ENCODE results near the gene CSK. TPM values are rescaled to one million over a fixed set of nuclear protein-coding genes. Genes with fewer than 3 reads are reported as not detected.

CSK gene
- total and polyA plus RNA-seq, 4 donors, result 6.9 to 41.7 (median 24.1) TPM

DNA sequence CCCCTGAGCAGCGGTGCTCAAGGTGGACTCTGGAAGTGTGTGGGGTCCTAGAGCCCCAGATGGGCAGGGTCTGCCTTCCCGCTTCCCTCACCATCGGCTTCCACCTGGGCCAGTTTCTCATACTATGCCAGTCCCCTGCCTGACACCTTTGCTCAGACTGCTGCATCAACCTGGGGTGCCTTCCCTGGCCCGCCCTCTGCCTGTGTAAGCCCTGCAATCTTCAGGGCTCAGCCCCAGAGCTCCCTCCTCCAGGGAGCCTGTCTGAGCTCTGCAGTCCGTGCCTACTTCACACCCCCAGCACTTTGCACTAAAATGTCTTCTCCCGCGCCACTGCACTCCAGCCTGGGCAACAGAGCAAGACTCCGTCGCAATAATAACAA lies 13.1 kb downstream of the CSK start:
- Histone ChIP-seq H3K9me3 (ENCODE audit: control insufficient read depth in 4 of 4, low read length in 3 of 4) (no peaks in the 10 kb centered on the region), H3K4me1 (ENCODE audit: control insufficient read depth in 4 of 4, insufficient read depth in 4 of 4, low read length in 3 of 4) (peaks cover 23 to 80% (median 58%) of the 10 kb centered on the region in 4 donors), H3K36me3 (ENCODE audit: control insufficient read depth in 4 of 4, insufficient read depth in 3 of 4, low read depth in 1 of 4, low read length in 3 of 4) (peaks cover 0 to 4% (median 0%) of the 10 kb centered on the region in 4 donors), H3K4me3 (ENCODE audit: low read depth in 1 of 3, low read length in 3 of 3) (no peak overlapping the region), H3K27ac (ENCODE audit: low read depth in 1 of 2, low read length in 2 of 2) (peak overlapping the region in 1 of 2 donors; percentile 16), H3K27me3 (ENCODE audit: control insufficient read depth in 4 of 4, insufficient read depth in 4 of 4, low read length in 3 of 4) (no peaks in the 10 kb centered on the region), H3K9ac (ENCODE audit: low read depth in 1 of 2, low read length in 2 of 2) (no peak overlapping the region)
- no peak for DNase-seq (ENCODE audit: low spot score)
- TF ChIP-seq, protein P1, sequence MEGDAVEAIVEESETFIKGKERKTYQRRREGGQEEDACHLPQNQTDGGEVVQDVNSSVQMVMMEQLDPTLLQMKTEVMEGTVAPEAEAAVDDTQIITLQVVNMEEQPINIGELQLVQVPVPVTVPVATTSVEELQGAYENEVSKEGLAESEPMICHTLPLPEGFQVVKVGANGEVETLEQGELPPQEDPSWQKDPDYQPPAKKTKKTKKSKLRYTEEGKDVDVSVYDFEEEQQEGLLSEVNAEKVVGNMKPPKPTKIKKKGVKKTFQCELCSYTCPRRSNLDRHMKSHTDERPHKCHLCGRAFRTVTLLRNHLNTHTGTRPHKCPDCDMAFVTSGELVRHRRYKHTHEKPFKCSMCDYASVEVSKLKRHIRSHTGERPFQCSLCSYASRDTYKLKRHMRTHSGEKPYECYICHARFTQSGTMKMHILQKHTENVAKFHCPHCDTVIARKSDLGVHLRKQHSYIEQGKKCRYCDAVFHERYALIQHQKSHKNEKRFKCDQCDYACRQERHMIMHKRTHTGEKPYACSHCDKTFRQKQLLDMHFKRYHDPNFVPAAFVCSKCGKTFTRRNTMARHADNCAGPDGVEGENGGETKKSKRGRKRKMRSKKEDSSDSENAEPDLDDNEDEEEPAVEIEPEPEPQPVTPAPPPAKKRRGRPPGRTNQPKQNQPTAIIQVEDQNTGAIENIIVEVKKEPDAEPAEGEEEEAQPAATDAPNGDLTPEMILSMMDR (IDR thresholded peaks at IDR 0.05; ENCODE audit: low read depth, low read length, missing input control), result no peak
- TF ChIP-seq HNF4G (IDR thresholded peaks at IDR 0.05) (no peak), YY1 (IDR thresholded peaks at IDR 0.05) (no peak), SP1 (IDR thresholded peaks at IDR 0.05) (no peak), FOXA1 (IDR thresholded peaks at IDR 0.05) (no peak), GABPA (IDR thresholded peaks at IDR 0.05 in 1 of 2, conservative IDR thresholded peaks at IDR 0.05 in 1 of 2) (no peak), JUND (IDR thresholded peaks at IDR 0.05) (no peak)
- TF ChIP-seq, protein P2, sequence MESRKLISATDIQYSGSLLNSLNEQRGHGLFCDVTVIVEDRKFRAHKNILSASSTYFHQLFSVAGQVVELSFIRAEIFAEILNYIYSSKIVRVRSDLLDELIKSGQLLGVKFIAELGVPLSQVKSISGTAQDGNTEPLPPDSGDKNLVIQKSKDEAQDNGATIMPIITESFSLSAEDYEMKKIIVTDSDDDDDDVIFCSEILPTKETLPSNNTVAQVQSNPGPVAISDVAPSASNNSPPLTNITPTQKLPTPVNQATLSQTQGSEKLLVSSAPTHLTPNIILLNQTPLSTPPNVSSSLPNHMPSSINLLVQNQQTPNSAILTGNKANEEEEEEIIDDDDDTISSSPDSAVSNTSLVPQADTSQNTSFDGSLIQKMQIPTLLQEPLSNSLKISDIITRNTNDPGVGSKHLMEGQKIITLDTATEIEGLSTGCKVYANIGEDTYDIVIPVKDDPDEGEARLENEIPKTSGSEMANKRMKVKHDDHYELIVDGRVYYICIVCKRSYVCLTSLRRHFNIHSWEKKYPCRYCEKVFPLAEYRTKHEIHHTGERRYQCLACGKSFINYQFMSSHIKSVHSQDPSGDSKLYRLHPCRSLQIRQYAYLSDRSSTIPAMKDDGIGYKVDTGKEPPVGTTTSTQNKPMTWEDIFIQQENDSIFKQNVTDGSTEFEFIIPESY (IDR thresholded peaks at IDR 0.05), result no peak
- TF ChIP-seq, protein P3, sequence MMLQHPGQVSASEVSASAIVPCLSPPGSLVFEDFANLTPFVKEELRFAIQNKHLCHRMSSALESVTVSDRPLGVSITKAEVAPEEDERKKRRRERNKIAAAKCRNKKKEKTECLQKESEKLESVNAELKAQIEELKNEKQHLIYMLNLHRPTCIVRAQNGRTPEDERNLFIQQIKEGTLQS (IDR thresholded peaks at IDR 0.05), result no peak
- TF ChIP-seq, protein P4, sequence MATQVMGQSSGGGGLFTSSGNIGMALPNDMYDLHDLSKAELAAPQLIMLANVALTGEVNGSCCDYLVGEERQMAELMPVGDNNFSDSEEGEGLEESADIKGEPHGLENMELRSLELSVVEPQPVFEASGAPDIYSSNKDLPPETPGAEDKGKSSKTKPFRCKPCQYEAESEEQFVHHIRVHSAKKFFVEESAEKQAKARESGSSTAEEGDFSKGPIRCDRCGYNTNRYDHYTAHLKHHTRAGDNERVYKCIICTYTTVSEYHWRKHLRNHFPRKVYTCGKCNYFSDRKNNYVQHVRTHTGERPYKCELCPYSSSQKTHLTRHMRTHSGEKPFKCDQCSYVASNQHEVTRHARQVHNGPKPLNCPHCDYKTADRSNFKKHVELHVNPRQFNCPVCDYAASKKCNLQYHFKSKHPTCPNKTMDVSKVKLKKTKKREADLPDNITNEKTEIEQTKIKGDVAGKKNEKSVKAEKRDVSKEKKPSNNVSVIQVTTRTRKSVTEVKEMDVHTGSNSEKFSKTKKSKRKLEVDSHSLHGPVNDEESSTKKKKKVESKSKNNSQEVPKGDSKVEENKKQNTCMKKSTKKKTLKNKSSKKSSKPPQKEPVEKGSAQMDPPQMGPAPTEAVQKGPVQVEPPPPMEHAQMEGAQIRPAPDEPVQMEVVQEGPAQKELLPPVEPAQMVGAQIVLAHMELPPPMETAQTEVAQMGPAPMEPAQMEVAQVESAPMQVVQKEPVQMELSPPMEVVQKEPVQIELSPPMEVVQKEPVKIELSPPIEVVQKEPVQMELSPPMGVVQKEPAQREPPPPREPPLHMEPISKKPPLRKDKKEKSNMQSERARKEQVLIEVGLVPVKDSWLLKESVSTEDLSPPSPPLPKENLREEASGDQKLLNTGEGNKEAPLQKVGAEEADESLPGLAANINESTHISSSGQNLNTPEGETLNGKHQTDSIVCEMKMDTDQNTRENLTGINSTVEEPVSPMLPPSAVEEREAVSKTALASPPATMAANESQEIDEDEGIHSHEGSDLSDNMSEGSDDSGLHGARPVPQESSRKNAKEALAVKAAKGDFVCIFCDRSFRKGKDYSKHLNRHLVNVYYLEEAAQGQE (IDR thresholded peaks at IDR 0.05), result no peak
- WGBS, result 90% methylated on average over 9 of the region's 9 CpGs

DNA sequence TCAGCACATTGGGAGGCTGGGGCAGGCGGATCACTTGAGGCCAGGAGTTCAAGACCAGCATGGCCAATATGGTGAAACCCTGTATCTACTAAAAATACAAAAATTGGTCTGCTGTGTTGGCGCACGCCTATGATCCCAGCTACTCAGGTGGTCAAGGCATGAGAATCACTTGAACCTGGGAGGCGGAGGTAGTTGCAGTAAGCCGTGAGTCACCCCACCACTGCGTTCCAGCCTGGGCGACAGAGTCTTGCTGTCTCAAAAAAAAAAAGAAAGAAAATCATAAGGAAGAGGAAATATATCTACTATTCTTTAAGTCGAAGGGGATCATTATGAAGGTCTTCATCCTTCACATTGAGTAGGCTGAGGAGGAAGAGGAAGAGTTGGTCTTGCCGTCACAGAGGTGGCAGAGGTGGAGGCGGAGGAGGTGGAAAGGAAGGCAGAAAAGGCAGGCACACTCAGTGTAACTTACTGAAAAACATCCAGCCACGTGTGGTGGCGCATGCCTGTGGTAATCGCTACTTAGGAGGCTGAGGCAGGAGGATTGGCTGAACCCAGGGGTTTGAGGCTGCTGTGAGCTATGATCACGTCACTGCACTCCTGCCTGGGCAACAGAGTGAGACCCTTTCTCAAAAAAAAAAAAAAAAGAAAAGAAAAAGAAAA lies 14.2 kb downstream of the CSK start:
- Histone ChIP-seq H3K27me3 (ENCODE audit: control insufficient read depth in 4 of 4, insufficient read depth in 4 of 4, low read length in 3 of 4) (no peaks in the 10 kb centered on the region), H3K9me3 (ENCODE audit: control insufficient read depth in 4 of 4, low read length in 3 of 4) (no peaks in the 10 kb centered on the region), H3K4me1 (ENCODE audit: control insufficient read depth in 4 of 4, insufficient read depth in 4 of 4, low read length in 3 of 4) (peaks cover 23 to 80% (median 57%) of the 10 kb centered on the region in 4 donors), H3K36me3 (ENCODE audit: control insufficient read depth in 4 of 4, insufficient read depth in 3 of 4, low read depth in 1 of 4, low read length in 3 of 4) (peaks cover 0 to 7% (median 3%) of the 10 kb centered on the region in 4 donors), H3K27ac (ENCODE audit: low read depth in 1 of 2, low read length in 2 of 2) (peak overlapping the region in 1 of 2 donors; percentile 40), H3K4me3 (ENCODE audit: low read depth in 1 of 3, low read length in 3 of 3) (no peak overlapping the region), H3K9ac (ENCODE audit: low read depth in 1 of 2, low read length in 2 of 2) (no peak overlapping the region)
- no peak for TF ChIP-seq GABPA (IDR thresholded peaks at IDR 0.05 in 1 of 2, conservative IDR thresholded peaks at IDR 0.05 in 1 of 2)
- no peak for DNase-seq (ENCODE audit: low spot score)
- WGBS, result 89% methylated on average over 14 of the region's 14 CpGs
